Heart left ventricle (tissue), 16 donors: Measurements from ENCODE around the gene IL1R2. TPM values are rescaled to one million over a fixed set of nuclear protein-coding genes. Genes with fewer than 3 reads are reported as not detected.

Experiments used
- ATAC-seq, 4 donors: fragments of 200-7000 bp; cut with Tn5 transposase; one replicate each; pipeline ENCODE4 v1.9.1; 2020 to 2022; ENCODE audit warnings: moderate library complexity in 4 of 4, mild to moderate bottlenecking in 3 of 4, moderate number of reproducible peaks in 1 of 4
- DNase-seq, 5 donors: peaks; one replicate each; pipeline ENCODE4 v3.0.0-alpha.2; 2020
- H3K27ac ChIP-seq, 12 donors: fragments of 200-600 bp; sonication (generic) in 4 of 12; one replicate each; pipeline versions ENCODE4 v1.5.0 to v1.8.0; 2016 to 2022; ENCODE audit warnings: mild to moderate bottlenecking in 2 of 12
- H3K27me3 ChIP-seq, 9 donors: fragments of 200-600 bp; sonication (generic) in 2 of 9; one replicate each; pipeline versions ENCODE4 v1.5.1 to v1.8.0; 2016 to 2022; ENCODE audit warnings: mild to moderate bottlenecking in 3 of 9
- H3K36me3 ChIP-seq, 9 donors: fragments of 200-600 bp; sonication (generic) in 2 of 9; one replicate each; pipeline versions ENCODE4 v1.5.0 to v1.8.0; 2018 to 2022; ENCODE audit warnings: mild to moderate bottlenecking in 2 of 9
- H3K4me1 ChIP-seq, 12 donors: fragments of 200-600 bp; sonication (generic) in 4 of 12; one replicate each; pipeline versions ENCODE4 v1.5.0 to v1.8.0; 2016 to 2022; ENCODE audit warnings: mild to moderate bottlenecking in 3 of 12
- H3K4me3 ChIP-seq, 12 donors: fragments of 200-600 bp; sonication (generic) in 4 of 12; one replicate each; pipeline versions ENCODE4 v1.5.0 to v1.8.0; 2017 to 2022; ENCODE audit warnings: mild to moderate bottlenecking in 9 of 12, moderate library complexity in 4 of 12
- H3K9me3 ChIP-seq, 12 donors: fragments of 200-600 bp; sonication (generic) in 4 of 12; one replicate each; pipeline versions ENCODE4 v1.5.0 to v1.8.0; 2016 to 2022; ENCODE audit warnings: mild to moderate bottlenecking in 1 of 12
- POLR2A ChIP-seq, 2 donors: fragments of 450-650 bp; IDR thresholded peaks; one replicate each; pipeline ENCODE4 v1.6.1; 2017; ENCODE audit warnings: antibody characterized with exemption in 2 of 2, mild to moderate bottlenecking in 2 of 2, moderate library complexity in 2 of 2
- WGBS, 4 donors: extraction: QIAGEN DNeasy Blood & Tissue Kit in 2 of 4; methylation state at CpG; one replicate each; pipeline versions ENCODE4 v1.1.5 to v1.1.7; 2013 to 2018; 5-methylcytosine and 5-hydroxymethylcytosine counted together
- intact Hi-C, 10 donors: fragments of 100-400 bp; cut with DNase I; formaldehyde crosslinking; loops; one replicate each; pipeline versions ENCODE4 v1.11.1 to v1.14.2; 2022
- polyA plus RNA-seq, 2 donors: library from polyadenylated mRNA; stranded (reverse); fragments of 200-250 nt; gene quantifications; one replicate each; pipeline ENCODE4 v1.2.3, GENCODE V29; 2013
- total RNA-seq, 9 donors: library from RNA; depleted of rRNA in 2 of 9; stranded (reverse); fragments of >200 nt in 2 of 9; fragmentation: NEBNext Ultra II Directional in 3 of 9; extraction: Animal tissue kit (Norgen Biotek cat#: 25700) in 3 of 9; gene quantifications; one replicate each; pipeline versions ENCODE4 v1.1.0 to v1.2.4, GENCODE V29; 2016 to 2023
- TF ChIP-seq, protein P1 (sequence below), 12 donors: fragments of 200-600 bp; sonication (generic) in 4 of 12; IDR thresholded peaks; one replicate each; pipeline versions ENCODE4 v1.5.0 to v1.8.0; 2018 to 2022; ENCODE audit warnings: antibody characterized with exemption in 12 of 12, mild to moderate bottlenecking in 5 of 12
- donor health status: ischemic (EF 13 %, LVEDD 7.1; RV severe dilation, severe dysfunction).
- donor health status: healthy with polysubstance abuse.
- donor health status: DM: no; HTN: yes; CAD: no.
- donor health status: DM: no; HTN: no; CAD: no.
- donor health status: ischemic (EF 25% LVEDD 6.9; RV normal size, moderate dysfunction).
- donor health status: ischemic (EF 25% LVEDD 5.7; RV mildly dilated, moderate dysfunction).
- donor health status: healthy.
- donor health status: DM: yes; HTN: yes; CAD: no.
- donor health status: ischemic (EF 35%, LVEDD 5.7; RV mildly dilated, moderate dysfunction).
- donor health status: nonischemic (EF 11% LVEDD 7.7; RV severe dilation, severe dysfunction).
- donor health status: DM: yes; HTN: yes; CAD: no.
- donor health status: PGD.
- donor health status: ischemic (EF 29% LVEDD 5.4; RV normal size, mild dysfunction).
- donor health status: nonischemic (EF 23%, LVEDD 6.1; RV moderate dilation, normal function).

Gene IL1R2
- total and polyA plus RNA-seq, 11 donors = 0.77 to 8.0 (median 2.1) TPM; not detected in 3

DNA sequence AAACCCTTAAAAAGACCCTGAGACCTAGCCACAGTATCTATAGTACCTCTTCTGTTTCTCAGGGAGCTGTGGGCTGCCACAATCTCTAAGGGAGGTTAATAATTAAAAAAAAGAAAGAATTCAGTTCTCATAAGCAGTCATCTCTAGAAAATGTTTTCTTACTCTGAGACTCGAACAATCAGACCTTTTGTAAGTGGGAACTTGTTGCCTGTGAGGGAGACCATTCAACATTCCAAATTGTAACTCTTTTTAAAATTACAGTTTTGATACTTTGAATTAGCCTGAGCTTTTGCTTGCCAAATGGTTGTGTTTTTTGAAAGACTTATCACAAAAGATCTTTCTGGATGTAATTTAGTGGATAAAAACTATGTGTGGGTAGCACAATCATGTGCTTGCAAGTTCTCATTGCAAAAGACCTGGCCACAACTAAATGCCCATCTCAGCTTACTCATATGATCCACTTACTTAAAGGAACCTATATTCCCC lies 33.3 kb downstream of the IL1R2 start:
- H3K4me3 ChIP-seq = no peak overlapping the region
- 75 to 84% (median 82%) methylated on average over 1 of the region's 1 CpG for WGBS, 4 donors
- no peaks in the 10 kb centered on the region for H3K36me3 ChIP-seq
- TF ChIP-seq POLR2A (IDR thresholded peaks at IDR 0.05) = no peak
- TF ChIP-seq, protein P1, sequence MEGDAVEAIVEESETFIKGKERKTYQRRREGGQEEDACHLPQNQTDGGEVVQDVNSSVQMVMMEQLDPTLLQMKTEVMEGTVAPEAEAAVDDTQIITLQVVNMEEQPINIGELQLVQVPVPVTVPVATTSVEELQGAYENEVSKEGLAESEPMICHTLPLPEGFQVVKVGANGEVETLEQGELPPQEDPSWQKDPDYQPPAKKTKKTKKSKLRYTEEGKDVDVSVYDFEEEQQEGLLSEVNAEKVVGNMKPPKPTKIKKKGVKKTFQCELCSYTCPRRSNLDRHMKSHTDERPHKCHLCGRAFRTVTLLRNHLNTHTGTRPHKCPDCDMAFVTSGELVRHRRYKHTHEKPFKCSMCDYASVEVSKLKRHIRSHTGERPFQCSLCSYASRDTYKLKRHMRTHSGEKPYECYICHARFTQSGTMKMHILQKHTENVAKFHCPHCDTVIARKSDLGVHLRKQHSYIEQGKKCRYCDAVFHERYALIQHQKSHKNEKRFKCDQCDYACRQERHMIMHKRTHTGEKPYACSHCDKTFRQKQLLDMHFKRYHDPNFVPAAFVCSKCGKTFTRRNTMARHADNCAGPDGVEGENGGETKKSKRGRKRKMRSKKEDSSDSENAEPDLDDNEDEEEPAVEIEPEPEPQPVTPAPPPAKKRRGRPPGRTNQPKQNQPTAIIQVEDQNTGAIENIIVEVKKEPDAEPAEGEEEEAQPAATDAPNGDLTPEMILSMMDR (IDR thresholded peaks at IDR 0.05) = no peak
- intact Hi-C loops = loop anchor here in 5 of 10 donors (10.0 kb wide), 3 partner anchors 140 to 420 kb away; partner anchors contain the start of gene IL18R1 (in 3 of the 5)
- H3K27me3 ChIP-seq = no peaks in the 10 kb centered on the region
- H3K9me3 ChIP-seq = no peaks in the 10 kb centered on the region
- no peak for ATAC-seq
- peak overlapping the region in 5 of 12 donors; percentile 4 to 82 (median 32) for H3K27ac ChIP-seq
- no peak for DNase-seq
- H3K4me1 ChIP-seq = peaks cover 0 to 70% (median 21%) of the 10 kb centered on the region in 12 donors

DNA sequence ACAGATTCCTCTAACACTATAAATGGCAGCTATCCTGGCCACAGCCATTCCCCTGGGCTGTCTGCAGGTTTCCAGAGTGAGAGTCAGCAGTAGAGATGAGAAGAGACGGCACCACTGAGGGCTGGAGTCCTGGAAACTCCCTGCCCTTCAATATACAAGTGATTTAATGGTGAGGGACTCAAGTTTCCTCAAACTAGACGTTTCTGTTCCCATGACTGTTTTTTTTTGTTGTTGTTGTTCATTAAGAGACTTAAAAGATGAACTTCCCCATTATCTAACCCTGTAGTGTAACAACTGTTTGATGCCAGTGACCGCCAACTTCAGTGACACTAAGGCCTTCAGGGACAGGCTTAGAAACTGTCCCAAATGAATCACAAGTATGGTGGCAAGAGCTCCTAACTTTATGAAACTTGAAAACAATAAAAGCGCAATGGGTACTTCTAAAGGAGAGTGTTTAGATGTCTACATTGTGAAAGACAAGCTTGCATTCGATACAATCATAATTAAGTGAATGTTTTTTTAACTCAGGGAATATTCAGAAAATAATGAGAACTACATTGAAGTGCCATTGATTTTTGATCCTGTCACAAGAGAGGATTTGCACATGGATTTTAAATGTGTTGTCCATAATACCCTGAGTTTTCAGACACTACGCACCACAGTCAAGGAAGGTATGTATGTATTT lies 34.0 kb downstream of the IL1R2 start:
- 85 to 88% (median 87%) methylated on average over 6 of the region's 6 CpGs for WGBS, 4 donors
- Histone ChIP-seq H3K27me3 (no peaks in the 10 kb centered on the region), H3K4me1 (peaks cover 0 to 64% (median 20%) of the 10 kb centered on the region in 12 donors), H3K4me3 (no peak overlapping the region), H3K36me3 (no peaks in the 10 kb centered on the region), H3K27ac (peak overlapping the region in 6 of 12 donors; percentile 4 to 82 (median 34)), H3K9me3 (no peaks in the 10 kb centered on the region)
- TF ChIP-seq, protein P1 (IDR thresholded peaks at IDR 0.05) = no peak
- no peak for TF ChIP-seq POLR2A (IDR thresholded peaks at IDR 0.05)
- no peak for DNase-seq
- no peak for ATAC-seq
- intact Hi-C loops = loop anchor here in 5 of 10 donors (10.0 kb wide), 3 partner anchors 141 to 419 kb away; partner anchors contain the start of gene IL18R1 (in 3 of the 5)

DNA sequence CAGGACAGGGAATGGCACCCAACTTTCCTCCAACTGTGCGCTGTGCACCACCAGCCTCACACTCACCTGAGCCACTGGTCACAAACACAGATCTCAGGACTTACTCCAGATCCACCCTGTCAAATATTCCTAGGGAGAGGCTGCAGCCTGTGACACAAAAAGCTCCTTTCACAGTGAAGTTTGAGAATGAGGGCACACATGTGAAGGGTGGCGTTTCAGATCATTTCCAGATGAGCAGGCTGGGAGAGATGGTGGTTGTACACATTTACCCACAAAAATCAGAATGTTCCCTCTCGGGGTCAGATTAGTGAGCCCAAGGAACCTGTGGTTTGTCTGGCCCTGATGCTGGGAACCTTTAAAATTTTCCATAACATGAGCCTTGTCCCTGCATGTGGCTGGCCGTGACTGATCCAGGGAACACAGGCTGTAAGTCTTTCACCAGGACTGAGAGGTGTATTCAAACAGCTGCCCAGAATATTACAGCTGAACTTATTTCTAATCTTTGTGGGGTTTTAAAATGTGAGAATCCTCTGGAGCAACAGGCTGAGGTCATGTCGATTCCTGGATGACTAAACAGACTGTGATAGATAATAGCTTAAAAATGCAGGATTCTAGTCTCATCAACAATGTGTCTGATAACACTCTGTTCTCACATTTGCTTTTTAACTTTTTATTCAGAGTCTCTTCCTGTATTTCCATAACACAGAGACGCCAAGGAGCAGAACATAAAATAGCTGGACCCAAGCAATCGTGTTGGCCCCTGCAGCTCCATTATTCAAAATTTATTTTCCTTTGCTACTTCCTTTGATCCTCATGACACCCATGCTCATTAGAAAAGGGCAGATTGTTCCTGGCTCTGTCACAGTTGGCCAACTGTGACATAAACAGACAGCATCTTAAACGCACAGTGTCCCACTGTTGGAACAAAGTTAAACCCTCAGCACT lies 35.5 kb downstream of the IL1R2 start:
- DNase-seq (peak in 1 of 5 donors; percentile 41), ATAC-seq (peak; percentile 59 to 89 (median 79))
- Histone ChIP-seq H3K4me3 (no peak overlapping the region), H3K9me3 (no peaks in the 10 kb centered on the region), H3K36me3 (no peaks in the 10 kb centered on the region), H3K4me1 (peaks cover 0 to 57% (median 11%) of the 10 kb centered on the region in 12 donors), H3K27me3 (no peaks in the 10 kb centered on the region), H3K27ac (peak overlapping the region; percentile 30 to 82 (median 66))
- intact Hi-C loops = loop anchor here in 5 of 10 donors (1.0 to 10.0 kb wide), 4 partner anchors 37 to 417 kb away; partner anchors contain the start of gene IL18R1 (in 3 of the 5)
- 52 to 64% (median 58%) methylated on average over 8 of the region's 8 CpGs for WGBS, 4 donors
- no peak for TF ChIP-seq POLR2A (IDR thresholded peaks at IDR 0.05)
- TF ChIP-seq, protein P1 (IDR thresholded peaks at IDR 0.05) = no peak
